Measurements from ENCODE around the gene TOMM40L.

Gene TOMM40L

GRCh38 chr1:161197560-161198193 is 28.2 kb upstream of the TOMM40L start:
- DNase-seq: no peak

GRCh38 chr1:161198194-161198896 is 27.5 kb upstream of the TOMM40L start:
- DNase-seq: peak; percentile 78

DNA sequence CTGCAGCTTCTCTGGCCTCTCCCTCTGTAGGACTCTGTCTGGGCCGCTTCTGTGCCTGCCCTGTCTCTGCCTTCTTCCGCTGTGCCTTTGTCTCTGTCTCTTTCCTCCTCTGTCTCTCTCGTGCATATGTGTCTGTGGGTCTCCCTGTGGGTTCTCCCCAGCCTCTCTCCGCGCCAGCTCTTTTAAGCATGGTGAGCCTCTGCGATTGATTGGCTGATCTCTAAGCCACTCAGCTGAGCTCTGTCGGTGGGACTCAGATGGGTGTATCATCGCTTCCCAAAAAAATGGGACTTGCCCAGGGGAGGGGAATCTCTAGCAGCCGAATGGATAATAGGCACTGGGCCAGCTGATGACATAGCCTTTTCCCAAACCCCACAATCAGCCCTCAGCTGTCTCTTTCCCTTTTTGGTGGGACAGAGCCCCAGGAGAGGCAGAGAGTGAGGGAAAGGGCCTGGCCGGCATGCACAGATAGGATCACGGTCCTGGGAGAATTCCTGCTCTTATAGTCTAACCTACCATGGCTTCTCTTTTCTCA is 26.9 kb upstream of the TOMM40L start, which contains the start of gene ADAMTS4:
TSS of gene ADAMTS4 (minus strand) at position 158 of the 535 bp plus-strand sequence. CDS start 427 bp downstream, outside the sequence.
- DNase-seq: no peak

- no peak for DNase-seq
These were observed 26.2 kb upstream of the TOMM40L start for GRCh38 chr1:161199506-161200139.

GRCh38 chr1:161200421-161200991 is 25.4 kb upstream of the TOMM40L start:
- DNase-seq: no peak

DNA sequence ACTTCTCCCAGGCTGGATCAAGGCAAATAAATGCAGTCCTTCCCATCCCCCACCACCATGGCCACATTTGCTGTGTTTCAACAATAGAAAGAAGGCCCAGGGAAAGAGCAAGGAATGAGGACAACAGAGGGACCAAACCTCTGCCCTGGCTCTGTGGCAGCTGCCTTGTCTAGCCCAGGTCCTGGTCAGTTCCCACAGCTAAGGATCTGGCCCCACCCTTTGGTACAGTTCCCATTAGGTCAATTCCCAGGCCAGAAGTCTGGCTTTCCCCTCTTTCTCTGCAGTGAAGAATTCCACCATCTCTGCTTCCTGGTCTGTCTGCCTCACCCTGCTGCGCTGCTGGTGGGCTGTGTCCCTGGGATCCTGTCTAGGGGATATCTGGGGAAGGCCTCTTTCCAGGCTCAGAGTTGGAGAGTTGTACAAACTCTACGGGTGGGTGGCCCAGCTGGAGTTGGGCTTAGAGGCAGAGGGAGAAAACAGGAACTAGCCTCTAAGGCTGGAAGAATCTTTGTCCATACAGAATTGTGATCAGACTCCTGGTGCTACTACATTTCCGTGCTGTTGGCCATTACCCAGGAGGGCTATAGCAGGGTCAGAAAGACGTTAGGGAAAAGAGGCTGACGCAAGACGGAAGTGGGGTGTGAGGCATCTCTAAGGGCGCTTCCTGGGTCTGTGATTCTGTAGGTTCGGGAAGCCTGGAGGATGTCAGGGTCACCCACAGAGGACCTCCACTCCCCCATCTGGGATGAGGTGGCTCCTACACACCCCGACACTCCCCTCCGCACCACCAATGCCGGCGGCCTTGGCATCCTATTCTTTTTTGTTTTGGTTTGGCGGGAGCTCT is 24.6 kb upstream of the TOMM40L start:
- DNase-seq: no peak

DNA sequence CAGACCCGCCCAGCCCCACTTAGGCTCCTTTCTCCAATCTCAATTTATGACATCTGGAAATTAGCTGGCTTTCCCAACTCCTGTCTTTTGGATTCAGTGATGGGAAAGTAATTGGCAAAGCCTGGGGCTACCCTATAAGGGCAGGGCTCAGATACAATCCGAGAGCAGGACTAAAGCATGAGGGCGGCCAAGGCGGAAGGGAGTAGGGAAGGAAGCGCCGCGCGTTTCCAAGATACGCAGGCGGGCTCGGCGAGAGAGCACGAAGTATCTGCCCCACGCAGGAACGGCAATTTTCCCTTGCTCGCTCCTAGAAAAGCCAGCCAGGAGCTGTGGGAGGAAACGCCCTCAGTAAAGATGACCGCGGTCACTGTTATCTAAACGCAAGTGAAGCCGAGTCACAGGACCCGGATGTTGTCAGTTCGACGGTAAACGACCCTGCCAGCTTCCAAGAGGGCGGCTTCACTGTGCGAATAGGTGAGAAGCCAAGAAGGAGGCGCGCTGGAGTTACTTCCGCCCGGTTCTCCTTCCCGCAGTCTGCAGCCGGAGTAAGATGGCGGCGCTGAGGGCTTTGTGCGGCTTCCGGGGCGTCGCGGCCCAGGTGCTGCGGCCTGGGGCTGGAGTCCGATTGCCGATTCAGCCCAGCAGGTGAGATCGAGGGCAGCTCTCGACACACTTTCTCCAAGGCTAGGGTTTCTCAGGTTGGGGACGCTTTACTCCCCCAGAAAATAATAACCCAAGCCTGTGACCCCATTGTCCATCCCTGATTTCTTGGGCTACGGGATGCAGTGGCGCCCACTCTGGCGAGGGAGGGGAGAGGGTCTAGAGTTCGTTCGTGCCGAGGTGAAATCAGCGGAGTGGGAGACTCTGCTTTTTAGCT is 23.8 kb upstream of the TOMM40L start, which contains the start of gene NDUFS2:
TSS of gene NDUFS2 (plus strand) at position 532 of the 877 bp plus-strand sequence. CDS start at position 551, 19 bp downstream.
- DNase-seq: peak; percentile 99

DNA sequence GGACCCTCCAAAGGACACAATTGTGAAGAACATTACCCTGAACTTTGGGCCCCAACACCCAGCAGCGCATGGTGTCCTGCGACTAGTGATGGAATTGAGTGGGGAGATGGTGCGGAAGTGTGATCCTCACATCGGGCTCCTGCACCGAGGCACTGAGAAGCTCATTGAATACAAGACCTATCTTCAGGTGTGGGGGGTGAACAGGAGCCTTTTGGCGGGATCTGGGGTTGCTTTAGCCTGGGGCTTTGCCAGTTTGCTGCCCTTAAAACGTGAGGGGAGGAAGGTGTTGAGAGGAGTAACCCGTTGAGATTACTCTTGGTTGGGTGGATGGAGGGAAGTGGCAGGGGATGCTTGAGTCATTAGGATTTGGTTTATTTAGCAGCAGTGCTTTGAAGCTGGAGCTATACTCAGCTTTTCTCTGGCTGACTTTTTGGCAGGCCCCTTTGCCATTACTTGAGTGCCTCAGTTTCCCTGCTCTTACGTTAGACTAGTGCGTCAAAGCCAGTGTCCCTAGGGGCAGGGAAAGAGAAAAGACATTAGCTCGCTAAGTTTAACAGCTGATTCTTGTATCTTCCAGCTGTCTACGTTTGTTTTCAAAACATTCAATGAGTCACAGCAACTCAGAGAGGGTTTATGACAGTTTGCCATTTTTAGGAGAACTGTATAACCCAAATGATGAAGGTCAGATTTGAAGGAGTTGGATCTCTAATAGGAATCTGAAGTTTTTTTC is 19.3 kb upstream of the TOMM40L start:
- no peak for DNase-seq

- DNase-seq: no peak
These were observed 18.7 kb upstream of the TOMM40L start for GRCh38 chr1:161207173-161207572.

- DNase-seq: peak; percentile 90
These were observed 16.0 kb upstream of the TOMM40L start for GRCh38 chr1:161209790-161210409.

- no peak for DNase-seq
These were observed 11.5 kb upstream of the TOMM40L start for GRCh38 chr1:161214369-161214768.

DNA sequence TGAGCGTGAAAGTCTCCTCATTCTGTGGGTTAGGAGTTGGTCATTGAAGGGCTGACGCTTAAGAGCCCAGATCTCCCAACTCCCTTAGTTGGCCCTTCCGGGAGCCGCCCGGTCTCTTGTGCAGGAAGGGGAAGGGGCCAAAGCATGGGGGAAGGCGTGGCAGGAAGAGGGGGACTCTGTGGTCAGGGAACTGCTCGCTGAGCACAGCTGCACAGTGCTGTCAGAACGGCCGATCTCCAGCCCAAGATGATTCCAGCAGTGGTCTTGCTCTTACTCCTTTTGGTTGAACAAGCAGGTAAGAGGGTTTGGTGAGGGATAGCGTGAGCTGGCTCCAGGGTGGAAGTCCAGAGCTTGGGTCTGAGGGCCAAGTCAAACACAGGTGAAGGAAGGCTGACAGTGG is 10.8 kb upstream of the TOMM40L start, which contains the start of gene FCER1G:
TSS of gene FCER1G (plus strand) at position 220 of the 400 bp plus-strand sequence. CDS start at position 247, 27 bp downstream.
- DNase-seq: no peak

DNA sequence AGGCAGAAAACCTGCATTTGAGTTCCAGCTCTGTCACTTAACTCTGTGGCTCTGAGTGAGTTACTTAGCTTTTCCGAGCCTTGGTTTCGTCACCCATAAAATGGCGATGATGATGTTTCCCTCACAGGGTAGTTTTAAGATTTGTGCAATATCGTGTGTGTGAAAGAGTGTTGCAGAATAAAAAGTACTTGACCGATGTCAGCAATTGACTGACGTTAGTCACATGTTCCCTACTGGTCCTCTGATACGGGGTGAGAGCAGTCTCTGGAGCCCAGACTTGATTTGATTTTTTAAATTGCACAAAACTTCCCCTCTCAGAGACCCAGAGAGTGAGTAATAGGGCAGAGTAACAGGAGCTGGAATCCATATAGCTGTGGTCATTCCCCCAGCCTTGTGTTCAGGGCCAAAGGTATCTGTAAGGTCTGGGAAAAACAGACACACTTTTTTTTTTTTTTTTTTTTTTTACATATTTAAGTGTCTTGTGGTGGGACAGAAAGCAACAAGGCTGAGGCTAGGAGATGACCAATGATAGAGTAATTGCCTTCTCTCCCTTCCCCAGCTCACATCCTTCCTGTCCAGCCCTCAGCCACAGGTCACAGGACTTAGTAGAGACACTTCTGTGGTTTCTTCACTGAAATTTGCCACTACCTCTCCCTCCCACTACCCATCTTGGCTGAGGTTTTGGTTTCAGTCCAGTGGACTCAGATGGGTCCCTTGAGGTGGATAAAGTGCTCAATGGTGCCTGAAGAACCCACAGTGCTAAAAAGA is 8.7 kb upstream of the TOMM40L start:
- DNase-seq: peak; percentile 40

DNA sequence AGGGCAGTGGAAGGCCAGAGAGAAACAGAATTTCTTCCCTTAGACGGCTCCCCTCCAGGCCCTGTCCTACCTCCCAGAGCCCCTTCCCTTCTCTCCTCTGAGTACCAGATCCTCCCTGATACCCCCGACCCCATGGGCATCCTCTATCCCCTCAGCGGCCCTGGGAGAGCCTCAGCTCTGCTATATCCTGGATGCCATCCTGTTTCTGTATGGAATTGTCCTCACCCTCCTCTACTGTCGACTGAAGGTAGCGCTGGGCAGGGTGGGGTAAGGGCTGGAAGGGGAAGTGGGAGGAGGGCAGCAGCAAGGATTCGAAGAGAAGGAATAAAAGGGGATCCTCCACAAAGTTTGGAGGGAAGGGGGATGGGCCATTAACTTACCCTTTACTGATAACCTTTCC is 8.0 kb upstream of the TOMM40L start:
- no peak for DNase-seq

DNA sequence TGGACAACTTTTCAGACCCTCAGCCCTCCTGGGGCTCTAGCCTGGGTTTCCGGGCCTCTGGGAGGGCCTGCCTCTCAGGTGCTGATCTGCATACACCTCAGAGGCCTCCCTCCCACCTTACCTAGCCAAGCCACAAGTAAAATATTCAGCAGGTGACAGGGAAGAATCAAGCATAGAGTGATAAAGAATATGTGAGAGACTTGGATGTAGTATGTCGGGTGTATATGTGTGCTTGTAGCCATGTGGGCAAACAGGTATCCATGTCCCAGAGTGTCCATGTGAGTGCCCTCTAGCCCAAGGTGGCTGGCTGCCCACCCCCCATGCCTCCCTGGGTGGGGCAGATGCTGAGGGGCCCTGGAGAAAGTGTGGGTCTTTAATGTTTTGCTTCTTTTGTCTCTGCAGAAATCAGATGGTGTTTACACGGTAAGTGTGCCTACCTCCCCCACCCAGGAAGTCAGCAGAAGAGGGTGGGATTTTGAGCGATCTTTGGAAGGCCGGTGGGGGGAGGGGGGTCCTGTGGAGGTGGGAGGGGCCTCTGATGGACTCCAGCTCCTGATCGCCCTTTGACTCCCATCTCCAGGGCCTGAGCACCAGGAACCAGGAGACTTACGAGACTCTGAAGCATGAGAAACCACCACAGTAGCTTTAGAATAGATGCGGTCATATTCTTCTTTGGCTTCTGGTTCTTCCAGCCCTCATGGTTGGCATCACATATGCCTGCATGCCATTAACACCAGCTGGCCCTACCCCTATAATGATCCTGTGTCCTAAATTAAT is 7.4 kb upstream of the TOMM40L start:
- DNase-seq: no peak

GRCh38 chr1:161219078-161219892 is 6.6 kb upstream of the TOMM40L start:
- DNase-seq: no peak

GRCh38 chr1:161220002-161220401 is 5.9 kb upstream of the TOMM40L start:
- no peak for DNase-seq
